ENCODE data around the gene KDM6A.
A peak's percentile ranks its signal among the peaks of the same experiment; 100 is the strongest.
"Not testable (repeated sequence)": the region's sequence is repeated elsewhere in the genome, so short reads cannot be mapped to it uniquely, and the experiment has no call there.

The KDM6A gene

DNA sequence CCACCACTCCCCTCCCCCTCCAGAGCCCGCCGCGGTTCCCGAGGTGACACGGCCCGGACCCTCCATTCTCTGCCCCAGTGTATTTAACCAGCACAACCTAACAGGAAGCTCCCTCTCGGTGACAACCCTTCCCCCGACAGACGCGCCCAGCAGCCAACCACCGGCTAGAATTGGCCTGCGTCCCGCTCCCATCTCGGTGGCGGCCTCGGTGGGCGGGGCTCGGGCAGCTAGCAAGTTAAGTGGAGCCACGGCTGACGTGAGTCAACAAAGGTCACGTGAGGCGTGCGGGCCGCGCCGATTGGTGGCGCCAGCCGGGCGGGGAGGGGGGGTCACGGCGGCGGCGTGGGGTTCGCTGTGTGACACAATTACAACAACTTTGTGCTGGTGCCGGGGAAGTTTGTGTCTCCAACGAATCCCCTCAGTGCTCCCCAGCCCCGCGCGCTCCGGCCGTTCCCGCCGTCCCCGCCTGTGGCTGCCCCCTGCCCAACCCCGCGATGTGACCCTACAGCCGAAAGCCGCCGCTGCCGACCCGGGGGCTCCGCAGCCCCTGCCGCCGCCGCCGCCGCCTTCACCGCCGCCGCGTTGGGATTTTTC, at the start of gene KDM6A:
TSS of gene KDM6A (plus strand) at position 368 of the 594 bp plus-strand sequence. CDS start 364 bp downstream, outside the sequence.
- DNase-seq (ENCODE audit: low read depth in 2 of 2, low spot score in 1 of 2) = peak; percentile 85 to 99

DNA sequence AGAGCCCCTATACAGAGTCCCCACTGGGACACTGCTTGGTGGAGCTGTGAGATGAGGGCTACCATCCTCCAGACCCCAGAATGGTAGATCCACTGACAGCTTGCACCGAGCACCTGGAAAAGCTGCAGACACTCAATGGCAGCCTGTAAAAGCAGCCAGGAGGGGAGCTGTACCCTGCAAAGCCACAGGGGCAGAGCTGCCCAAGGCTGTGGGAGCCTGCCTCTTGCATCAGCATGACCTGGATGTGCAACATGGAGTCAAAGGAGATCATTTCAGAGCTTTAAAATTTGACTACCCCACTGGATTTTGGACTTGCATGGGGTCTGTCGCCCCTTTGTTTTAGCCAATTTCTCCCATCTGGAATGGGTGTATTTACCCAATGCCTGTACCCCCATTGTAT, 49.8 kb upstream of the KDM6A start:
- not testable (repeated sequence) for DNase-seq (ENCODE audit: low read depth in 2 of 2, low spot score in 1 of 2)

DNA sequence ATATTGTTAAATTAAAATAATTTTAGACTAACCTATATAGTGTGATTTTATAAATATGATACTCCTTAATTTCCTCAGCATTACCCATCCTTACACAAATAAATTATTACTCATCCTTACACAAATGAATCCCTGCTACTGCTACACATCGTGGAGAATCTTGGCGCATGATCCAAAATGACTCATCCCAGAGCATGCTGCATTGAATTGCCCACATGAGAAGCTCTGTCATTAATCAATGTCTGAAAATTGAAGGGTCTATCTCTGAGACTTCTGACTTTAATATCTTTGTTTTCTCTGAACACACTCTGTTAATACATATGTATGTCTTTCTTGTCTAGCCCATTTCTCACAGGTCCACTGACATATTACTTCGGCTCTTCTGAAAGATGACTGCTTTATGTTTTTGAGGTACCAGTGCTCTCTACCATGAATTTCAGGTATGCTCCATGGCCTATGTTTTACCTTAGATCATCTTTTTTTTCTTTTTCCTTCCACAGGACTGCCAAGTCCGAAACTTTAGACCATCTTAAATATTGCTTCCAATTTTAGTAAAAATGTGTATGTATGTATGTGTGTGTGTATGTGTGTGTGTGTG, 44.9 kb upstream of the KDM6A start:
- DNase-seq (ENCODE audit: low read depth in 2 of 2, low spot score in 1 of 2) = no peak

DNA sequence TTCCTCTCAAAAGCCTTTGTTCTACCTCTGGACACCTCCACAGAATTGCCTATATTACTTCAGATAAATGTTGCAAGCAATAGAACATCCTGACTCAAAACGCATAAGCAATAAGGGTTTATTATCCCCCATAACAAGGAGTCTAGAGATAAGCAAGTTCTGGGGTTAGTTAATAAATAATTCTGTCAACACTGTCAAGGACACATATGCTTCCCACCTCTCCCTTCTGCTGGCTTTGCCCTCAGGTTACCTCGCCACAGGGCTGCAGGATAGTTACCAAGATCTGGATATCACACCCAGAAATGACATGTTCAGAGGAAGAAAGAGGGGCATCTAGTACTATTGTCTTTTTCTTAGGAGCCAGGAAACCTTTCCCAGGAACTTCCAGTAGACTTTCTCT, 43.2 kb upstream of the KDM6A start:
- no peak for DNase-seq (ENCODE audit: low read depth in 2 of 2, low spot score in 1 of 2)

DNA sequence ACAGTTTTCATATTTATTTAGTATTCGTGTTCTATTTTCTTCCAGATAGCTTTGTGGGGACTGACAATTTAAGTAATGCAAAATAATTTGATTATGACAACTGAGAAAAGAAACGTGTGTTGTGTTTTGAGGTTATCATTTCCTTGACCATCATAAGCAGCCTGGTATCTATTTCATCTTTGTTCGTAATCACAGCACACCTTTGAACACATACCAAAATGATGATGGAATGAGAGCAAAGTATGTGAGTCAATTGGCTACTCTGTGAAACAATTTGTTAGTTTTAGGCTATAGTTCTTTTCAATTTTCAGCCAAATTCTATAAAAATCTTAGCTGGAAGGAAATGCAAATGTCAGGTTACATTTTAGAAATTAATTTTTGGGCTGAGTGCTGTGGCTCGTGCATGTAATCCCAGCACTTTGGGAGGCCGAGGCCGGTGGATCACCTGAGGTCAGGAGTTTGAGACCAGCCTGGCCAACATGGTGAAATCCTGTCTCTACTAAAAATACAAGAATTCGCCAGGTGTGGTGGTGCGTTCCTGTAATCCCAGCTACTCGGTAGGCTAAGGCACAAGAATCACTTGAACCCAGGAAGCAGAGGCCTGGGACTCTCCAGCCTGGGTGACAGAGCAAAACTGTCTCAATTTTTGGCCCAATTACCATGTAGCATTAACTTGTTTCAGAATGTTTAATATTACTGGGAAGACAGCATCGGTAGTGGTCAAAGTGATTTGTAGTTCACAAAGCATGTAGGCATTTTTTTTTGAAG, 30.3 kb upstream of the KDM6A start:
- no peak for DNase-seq (ENCODE audit: low read depth in 2 of 2, low spot score in 1 of 2)

DNA sequence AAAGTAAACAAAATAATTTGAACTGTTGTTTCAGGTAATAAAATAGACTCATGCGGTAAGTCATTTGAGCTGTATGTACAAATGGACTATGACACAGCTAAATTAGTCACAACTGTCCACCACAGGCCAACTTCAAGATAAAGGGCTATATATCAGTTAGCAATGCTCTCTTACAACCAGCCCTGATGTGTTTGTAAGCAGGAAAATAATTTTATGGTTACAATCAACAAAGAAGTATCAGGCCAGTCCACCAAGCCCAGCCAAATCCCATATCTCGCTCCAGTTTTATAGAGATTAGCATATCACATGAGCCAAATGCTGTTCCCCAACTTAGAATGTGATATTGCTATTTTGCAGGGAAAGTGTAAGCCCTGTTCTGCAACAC, 29.7 kb upstream of the KDM6A start:
- no peak for DNase-seq (ENCODE audit: low read depth in 2 of 2, low spot score in 1 of 2)

DNA sequence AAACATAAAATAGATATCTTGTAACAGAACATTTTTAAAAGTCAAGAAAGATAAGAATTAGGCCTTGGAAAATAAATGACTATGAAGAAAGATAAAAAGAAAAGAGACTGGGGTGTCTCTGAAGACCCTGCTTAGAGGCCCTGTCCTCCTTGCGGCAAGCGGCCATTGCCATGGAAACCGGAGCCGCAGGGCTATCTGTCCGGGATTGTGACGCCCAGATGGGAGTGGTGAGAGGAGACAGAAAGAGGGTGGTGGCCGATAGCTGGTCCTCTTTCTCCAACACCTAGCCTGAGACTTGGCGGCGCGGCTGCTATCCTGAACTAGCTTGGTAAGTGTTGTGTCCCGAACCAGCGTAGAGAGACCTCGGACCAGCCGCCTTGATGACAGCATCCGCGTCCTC, 29.2 kb upstream of the KDM6A start, which contains the start of gene DUSP21:
TSS of gene DUSP21 (plus strand) at position 269 of the 400 bp plus-strand sequence. CDS start at position 381, 112 bp downstream.
- DNase-seq (ENCODE audit: low read depth in 2 of 2, low spot score in 1 of 2) = no peak

DNA sequence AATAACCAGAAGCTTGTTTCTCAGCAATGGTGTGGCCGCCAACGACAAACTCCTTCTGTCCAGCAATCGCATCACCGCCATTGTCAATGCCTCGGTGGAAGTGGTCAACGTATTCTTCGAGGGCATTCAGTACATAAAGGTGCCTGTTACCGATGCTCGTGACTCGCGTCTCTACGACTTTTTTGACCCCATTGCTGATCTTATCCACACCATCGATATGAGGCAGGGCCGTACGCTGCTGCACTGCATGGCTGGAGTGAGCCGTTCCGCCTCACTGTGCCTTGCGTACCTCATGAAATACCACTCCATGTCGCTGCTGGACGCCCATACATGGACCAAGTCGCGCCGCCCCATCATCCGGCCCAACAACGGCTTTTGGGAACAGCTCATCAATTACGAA, 28.8 kb upstream of the KDM6A start:
- DNase-seq (ENCODE audit: low read depth in 2 of 2, low spot score in 1 of 2) = no peak

DNA sequence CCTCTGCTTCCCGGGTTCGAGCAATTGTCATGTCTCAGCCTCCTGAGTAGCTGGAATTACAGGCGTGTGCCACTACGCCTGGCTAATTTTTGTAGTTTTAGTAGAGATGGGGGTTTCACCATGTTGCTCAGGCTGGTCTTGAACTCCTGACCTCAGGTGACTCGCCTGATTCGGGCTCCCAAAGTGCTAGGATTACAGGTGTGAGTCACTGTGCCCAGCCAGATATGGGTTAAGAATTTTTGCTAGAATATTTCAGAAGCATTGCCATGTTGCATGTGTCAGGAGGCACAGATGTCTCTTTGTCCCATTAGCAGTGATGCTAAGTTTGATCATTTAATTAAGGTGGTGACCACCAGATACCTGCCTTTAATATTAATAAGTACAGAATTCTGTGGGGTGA, 22.1 kb upstream of the KDM6A start:
- DNase-seq (ENCODE audit: low read depth in 2 of 2, low spot score in 1 of 2) = not testable (repeated sequence)

DNA sequence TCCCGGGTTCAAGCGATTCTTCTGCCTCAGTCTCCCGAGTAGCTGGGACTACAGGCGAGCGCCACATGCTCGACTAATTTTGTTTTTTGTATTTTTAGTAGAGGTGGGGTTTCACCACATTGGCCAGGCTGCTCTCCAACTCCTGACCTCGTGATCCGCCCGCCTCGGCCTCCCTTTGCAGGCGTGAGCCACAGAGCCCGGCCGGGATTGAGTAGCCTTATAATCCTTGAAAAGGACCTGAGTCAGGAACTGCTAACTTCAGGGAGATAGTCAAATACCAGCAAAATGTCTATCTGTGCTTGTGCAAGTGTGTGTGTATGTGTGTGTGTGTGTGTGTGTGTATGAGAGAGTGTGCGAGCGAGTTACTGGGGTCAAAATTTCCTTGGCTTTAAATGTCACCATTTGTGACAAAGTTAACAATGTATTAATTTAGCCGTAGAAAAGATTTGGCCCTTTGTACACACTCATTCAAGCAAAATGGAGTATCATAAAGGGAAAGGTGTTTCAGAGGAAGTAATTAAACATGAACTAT, 1.8 kb upstream of the KDM6A start:
- DNase-seq (ENCODE audit: low read depth in 2 of 2, low spot score in 1 of 2) = no peak

DNA sequence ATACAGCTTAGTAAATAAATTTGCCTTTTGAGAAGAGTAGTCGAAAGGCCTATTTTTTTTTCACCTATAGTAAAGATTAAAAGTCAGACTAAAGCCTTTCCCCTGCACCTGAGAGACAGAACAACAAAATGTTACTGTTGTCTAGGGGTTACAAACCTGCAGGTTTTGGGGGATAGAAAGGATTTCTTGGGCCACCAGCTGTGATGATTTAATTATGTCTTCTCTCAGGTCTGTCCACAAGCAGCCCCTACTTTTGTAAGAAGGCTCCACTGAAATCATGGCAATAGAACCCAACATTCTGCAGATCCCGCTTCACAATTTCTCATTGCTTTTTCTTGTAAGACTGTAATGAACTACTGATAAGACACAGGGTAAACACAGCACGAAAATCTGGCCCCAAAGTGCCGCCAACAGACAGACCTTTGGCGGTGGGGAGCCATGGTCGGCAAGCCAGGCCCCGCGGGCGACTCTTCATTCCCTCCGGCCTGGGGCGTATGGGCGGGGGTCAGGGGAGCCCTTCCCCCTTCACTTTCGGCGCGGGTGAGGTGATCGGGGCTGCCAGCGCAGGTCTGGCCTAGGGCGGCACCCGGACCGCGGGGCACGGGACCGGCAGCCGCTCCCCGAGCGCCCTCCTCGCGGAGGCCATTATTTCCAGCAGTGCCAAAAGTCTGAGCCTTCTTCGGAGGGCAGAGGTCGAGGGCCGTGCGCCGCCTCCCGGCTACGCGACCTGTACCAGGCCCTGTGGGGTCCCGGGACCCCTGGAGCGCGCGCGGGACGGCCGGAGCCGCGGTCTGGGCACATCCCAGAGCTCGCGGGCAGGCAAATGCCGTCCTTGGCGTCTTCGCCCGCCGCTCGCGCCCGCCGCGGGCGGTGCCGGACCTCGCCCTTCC, 812 bp upstream of the KDM6A start:
- peak in 1 of 2 donors; percentile 19 for DNase-seq (ENCODE audit: low read depth in 2 of 2, low spot score in 1 of 2)

DNA sequence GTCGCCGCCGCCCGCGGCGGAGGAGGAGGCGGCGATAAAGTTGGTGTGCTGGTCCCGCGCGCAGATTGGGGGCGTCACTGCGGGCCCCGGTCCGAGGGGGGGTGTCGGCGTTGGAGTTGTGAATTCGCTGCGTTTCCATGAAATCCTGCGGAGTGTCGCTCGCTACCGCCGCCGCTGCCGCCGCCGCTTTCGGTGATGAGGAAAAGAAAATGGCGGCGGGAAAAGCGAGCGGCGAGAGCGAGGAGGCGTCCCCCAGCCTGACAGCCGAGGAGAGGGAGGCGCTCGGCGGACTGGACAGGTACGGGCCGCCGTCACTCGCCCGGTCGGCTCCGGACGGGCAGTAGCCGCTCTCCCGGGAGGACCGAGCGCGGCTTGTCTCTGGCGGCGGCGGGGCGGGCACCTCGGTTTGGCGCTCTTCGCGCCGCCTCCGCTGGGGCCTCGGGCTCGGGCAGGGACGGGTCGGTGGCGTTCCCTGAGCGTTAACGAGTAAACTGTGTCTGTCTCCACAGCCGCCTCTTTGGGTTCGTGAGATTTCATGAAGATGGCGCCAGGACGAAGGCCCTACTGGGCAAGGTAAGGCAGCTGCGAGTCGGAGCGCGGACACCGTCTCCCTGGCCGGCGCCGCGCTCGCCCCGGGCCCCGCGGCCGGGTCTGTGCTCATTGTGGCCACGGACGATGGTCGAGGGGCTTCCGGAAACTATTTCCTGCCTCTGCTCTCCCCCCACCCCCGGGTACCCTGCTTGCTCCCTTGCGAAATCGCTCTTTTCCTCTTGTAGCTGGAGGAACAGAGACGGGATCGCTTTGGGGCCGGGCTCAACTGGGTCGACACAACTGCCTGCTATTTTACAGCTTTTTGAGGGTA, 658 bp downstream of the KDM6A start:
- peak in 1 of 2 donors; percentile 24 for DNase-seq (ENCODE audit: low read depth in 2 of 2, low spot score in 1 of 2)

DNA sequence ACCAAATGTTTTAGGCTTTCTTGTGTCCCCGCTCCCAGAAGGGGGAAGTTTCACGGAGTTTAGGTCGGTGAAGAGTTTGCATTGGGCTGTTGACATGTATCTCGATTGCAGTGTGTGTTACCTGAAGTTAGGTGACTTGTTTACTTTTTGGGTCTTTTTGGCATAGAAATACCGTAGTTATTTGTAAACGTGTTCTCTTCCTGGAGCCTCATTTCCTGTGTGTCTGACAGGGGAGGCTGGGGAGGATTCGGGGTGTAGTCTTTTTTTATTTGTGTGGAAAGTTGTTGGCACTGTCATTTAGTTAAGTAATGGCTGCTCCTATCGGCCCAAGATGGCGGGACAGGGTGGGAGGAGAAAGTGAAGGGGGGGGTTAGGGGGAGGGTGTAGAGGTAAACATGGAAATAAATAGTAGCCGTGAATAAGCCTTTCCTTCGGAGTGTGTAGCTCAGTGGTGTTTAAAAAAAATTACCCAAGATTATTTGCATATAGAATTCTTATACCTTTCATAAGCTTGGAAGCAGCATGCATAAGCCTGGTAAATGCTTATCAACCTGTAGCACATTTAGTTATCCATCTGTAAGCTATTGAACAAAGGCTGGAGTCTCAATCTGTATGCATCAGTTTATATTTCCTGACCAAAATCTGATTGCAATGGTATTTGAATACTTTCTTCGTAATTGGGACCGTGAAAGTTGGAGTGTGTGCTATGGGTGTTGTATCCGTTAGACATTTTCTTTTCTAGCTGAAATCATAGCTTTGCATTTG, 1.6 kb downstream of the KDM6A start:
- peak in 1 of 2 donors; percentile 8 for DNase-seq (ENCODE audit: low read depth in 2 of 2, low spot score in 1 of 2)

DNA sequence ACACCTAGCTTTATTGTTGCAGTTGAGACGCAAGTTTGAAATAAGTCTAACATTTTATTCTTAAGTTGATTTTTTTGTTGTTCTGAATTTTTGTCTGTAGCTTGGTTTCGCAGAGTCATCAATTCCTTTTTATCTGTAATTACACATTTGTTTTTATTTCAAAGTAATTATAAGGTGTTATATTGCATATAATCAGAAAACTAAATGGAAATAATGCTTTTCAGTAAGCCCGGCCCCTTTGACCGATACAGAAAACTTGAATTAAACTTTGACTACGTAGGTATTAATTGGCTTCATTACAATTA, 2.1 kb downstream of the KDM6A start:
- no peak for DNase-seq (ENCODE audit: low read depth in 2 of 2, low spot score in 1 of 2)

DNA sequence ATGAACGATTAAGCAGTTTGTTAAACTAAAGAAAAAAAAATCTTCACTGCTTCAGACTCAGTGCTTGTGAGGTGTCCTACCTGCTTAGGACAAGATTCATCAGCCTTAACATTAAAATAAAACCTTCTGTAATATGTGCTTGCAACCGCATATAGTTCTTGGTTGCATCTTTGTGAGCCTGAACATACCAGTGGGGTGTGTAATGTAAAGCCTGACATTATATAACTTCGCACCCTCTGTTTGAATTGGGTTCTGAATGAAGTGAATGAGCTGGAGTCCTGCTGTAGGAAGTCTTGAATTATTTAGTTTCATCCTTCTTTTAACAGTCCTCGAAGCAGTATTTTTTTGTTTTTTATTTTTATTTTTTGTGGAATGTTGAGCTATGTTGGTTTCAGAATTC, 3.1 kb downstream of the KDM6A start:
- DNase-seq (ENCODE audit: low read depth in 2 of 2, low spot score in 1 of 2) = no peak

DNA sequence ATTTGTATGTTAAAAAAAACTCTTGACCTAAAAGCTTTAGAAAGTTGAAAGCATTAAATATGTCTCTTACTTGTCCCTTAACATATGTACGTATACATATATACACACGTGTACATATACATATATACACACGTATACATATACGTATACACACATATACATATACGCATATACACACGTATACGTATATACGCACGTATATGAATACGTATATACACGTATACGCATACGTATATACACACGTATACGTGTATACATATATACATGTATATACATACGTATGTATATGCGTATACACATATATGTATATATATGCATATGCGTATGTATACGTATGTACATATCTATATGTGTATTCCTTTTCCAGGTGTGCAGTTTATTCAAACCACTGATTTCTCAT, 3.8 kb downstream of the KDM6A start:
- no peak for DNase-seq (ENCODE audit: low read depth in 2 of 2, low spot score in 1 of 2)

DNA sequence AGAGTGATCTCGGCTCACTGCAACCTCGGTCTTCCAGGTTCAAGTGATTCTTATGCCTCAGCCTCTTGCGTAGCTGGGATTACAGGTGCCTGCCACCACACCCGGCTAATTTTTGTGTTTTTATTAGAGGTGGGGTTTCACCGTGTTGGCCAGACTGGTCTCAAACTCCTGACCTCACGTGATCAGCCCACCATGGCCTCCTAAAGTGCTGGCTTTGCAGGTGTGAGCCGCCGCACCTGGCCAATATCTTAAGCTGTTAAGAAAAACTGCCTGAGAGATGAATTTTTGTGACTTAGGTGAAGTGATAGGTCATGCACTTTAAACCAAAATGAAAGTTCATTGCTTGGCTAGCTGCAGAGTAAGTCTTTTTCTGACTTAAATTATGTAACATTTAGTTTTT, 5.8 kb downstream of the KDM6A start:
- no peak for DNase-seq (ENCODE audit: low read depth in 2 of 2, low spot score in 1 of 2)

DNA sequence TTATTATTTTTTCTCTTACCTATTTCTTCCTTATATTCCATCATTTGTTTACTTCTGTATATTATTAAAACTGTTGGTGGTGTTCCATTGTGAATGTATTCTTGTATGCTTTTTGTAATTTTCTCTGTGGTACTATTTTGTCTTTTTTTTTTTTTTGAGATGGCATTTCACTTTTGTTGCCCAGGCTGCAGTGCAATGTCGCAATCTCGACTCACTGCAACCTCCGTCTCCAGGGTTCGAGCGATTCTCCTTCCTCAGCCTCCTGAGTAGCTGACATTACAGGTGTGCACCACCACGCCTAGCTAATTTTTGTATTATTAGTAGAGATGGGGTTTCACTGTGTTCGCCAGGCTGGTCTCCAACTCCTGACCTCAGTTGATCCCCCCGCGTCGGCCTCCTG, 8.6 kb downstream of the KDM6A start:
- DNase-seq (ENCODE audit: low read depth in 2 of 2, low spot score in 1 of 2) = no peak

DNA sequence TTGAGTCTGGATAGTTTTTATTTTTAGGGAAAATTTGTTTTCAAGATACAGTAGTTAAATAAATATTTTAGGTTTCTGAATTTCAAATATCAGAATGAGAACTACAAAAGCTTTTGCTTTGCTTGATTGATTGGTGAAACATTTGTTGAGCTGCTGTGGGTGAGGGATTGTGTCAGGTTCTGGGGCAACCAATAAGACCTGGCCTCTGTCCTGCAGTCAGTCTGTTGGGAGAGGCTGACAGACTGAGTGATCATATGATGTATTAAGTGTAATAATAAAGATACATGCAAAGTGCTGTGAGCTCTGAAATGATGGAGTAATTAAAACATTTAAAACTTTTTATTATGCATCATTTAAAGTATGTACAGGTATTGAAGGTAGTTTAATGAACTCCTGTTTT, 9.6 kb downstream of the KDM6A start:
- no peak for DNase-seq (ENCODE audit: low read depth in 2 of 2, low spot score in 1 of 2)

DNA sequence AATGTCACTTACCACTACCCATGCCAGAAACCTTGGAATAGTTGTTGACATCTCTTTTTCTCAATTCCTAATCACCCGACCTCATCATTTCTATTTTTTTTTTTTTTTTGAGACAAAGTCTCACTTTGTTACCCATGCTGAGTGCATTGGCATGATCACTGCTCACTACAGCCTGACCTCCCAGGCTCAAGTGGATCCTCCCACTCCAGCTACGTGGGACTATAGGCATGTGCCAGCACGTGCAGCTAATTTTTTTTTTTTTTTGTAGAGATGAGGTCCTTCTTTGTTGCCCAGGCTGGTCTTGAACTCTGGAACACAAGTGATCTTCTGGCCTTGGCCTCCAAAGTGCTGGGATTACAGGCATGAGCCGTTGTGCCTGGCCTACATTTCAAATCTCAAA, 12.0 kb downstream of the KDM6A start:
- DNase-seq (ENCODE audit: low read depth in 2 of 2, low spot score in 1 of 2) = no peak
